ENCODE results near the gene NOS1AP.

- TF ChIP-seq SP1 (IDR thresholded peaks at IDR 0.05) (no peak), PKNOX1 (IDR thresholded peaks at IDR 0.05) (no peak), FOXA1 (IDR thresholded peaks at IDR 0.05) (no peak), BHLHE40 (IDR thresholded peaks at IDR 0.05; ENCODE audit: borderline replicate concordance) (no peak), FOXM1 (IDR thresholded peaks at IDR 0.05; ENCODE audit: borderline replicate concordance) (no peak), ZNF384 (IDR thresholded peaks at IDR 0.05) (no peak), ELF4 (IDR thresholded peaks at IDR 0.05) (no peak), HDGF (IDR thresholded peaks at IDR 0.05; ENCODE audit: borderline replicate concordance) (no peak), LEF1 (IDR thresholded peaks at IDR 0.05; ENCODE audit: borderline replicate concordance) (no peak)
These were observed 290.2 kb downstream of the NOS1AP start for GRCh38 chr1:162359523-162360236.
